Stomach (tissue), 9 donors: Measurements from ENCODE around the gene CYSTM1. TPM values are rescaled to one million over a fixed set of nuclear protein-coding genes. Genes with fewer than 3 reads are reported as not detected.

Source experiments
- DNase-seq, 2 donors: peaks; one replicate each; pipeline versions ENCODE4 v3.0.0 to v3.0.0-alpha.2; 2013 to 2019
- H3K27ac ChIP-seq, 5 donors: fragments of 200-600 bp in 4 of 5; sonication (generic) in 4 of 5; one replicate each; pipeline ENCODE4 v1.5.1; 2013 to 2019; ENCODE audit warnings: mild to moderate bottlenecking in 1 of 5, moderate library complexity in 1 of 5
- H3K27me3 ChIP-seq, 3 donors: fragments of 200-600 bp; sonication (generic); one replicate each; pipeline ENCODE4 v1.5.1; 2017 to 2019; ENCODE audit warnings: mixed run types in 1 of 3
- H3K36me3 ChIP-seq, 4 donors: fragments of 200-600 bp; sonication (generic); 1 replicate in 3 of 4; 2 replicates in 1 of 4; pipeline ENCODE4 v1.5.1; 2016 to 2019
- H3K4me1 ChIP-seq, 4 donors: fragments of 200-600 bp; sonication (generic); one replicate each; pipeline ENCODE4 v1.5.1; 2016 to 2019
- H3K4me3 ChIP-seq, 4 donors: fragments of 200-600 bp; sonication (generic) in 3 of 4; one replicate each; pipeline ENCODE4 v1.5.1; 2016 to 2019; ENCODE audit warnings: mild to moderate bottlenecking in 1 of 4
- H3K9me3 ChIP-seq, 4 donors: fragments of 200-600 bp; sonication (generic); one replicate each; pipeline ENCODE4 v1.5.1; 2016 to 2019
- CTCF ChIP-seq, 7 experiments: fragments of 450-650 bp in 4 of 7; fragments of 200-600 bp in 3 of 7; sonication (generic) in 3 of 7; IDR thresholded peaks; one replicate each; pipeline ENCODE4 v1.5.1; 2016 to 2019; ENCODE audit warnings: antibody characterized with exemption in 7 of 7, control low read depth in 2 of 7, mild to moderate bottlenecking in 1 of 7
- EP300 ChIP-seq: sonication (generic); formaldehyde crosslinking; IDR thresholded peaks from one replicate; pipeline ENCODE4 v1.6.1; 2017; ENCODE audit warnings: antibody characterized with exemption
- POLR2A ChIP-seq, 4 donors: fragments of 450-650 bp; IDR thresholded peaks; one replicate each; pipeline ENCODE4 v1.6.1; 2016; ENCODE audit warnings: antibody characterized with exemption in 4 of 4, control low read depth in 2 of 4, mild to moderate bottlenecking in 1 of 4, moderate library complexity in 1 of 4
- POLR2AphosphoS5 ChIP-seq, 3 donors: sonication (generic); formaldehyde crosslinking; IDR thresholded peaks; one replicate each; pipeline ENCODE4 v1.6.1; 2016; ENCODE audit warnings: antibody characterized with exemption in 3 of 3
- WGBS, 5 donors: extraction: QIAGEN DNeasy Blood & Tissue Kit in 3 of 5; methylation state at CpG; one replicate each; pipeline versions ENCODE4 v1.1.5 to v1.1.7; 2013 to 2018; 5-methylcytosine and 5-hydroxymethylcytosine counted together
- intact Hi-C: fragments of 100-400 bp; cut with DNase I; formaldehyde crosslinking; loops from one replicate; pipeline ENCODE4 v1.15.1; 2023; ENCODE audit warnings: low total_unique reads
- polyA plus RNA-seq, 3 donors: library from polyadenylated mRNA; stranded (reverse); fragments of 200-250 nt; gene quantifications; one replicate each; pipeline ENCODE4 v1.2.3, GENCODE V29; 2013
- total RNA-seq, 5 donors: library from RNA; depleted of rRNA; stranded (reverse); fragments of >200 nt; gene quantifications; one replicate each; pipeline versions ENCODE4 v1.1.0 to v1.2.3, GENCODE V29; 2014 to 2016
- donor health status: healthy with polysubstance abuse.
- donor health status: Bipolar disorder and iron deficiency.
- donor health status: healthy.

Gene CYSTM1
- total and polyA plus RNA-seq, 8 donors, result 23.2 to 3,028 (median 321) TPM

DNA sequence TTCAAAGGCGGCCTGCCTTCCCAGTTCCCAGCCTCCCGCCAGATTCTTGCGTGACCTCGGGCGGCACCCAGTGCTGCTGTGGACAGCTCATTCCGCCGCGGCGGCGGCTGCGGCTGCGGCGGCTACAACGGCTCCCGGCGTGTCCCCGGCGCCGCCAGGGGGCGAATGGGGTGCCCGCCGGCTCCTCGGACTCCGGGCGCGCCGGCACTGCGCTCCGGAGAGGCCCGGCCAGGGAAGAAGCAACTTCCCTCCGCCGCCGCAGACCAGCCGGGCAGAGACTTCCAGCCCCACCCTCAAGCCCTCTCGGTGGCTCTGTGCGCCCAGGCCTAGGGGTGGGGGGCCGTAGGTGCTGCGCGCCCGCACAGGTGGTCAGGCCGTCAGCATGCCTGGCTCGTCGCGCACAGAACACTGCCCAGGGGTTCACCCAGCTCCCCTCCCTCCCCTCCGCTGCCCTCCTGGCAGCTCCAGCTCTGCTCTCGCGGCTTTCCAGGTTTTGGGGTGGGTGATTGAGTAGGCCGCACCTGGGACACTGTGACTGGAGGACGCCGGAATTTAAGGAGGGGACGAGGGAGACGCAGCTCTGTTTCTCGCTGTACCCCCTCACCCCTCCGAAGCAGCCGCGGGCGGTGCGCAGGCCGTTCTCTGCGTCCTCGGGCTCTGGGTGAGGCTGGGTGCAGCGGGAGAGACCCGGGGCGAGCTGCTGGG is 29.0 kb upstream of the CYSTM1 start:
- H3K27me3 ChIP-seq, result peaks cover 0 to 8% (median 4%) of the 10 kb centered on the region in 3 donors
- WGBS, 5 donors, result 9 to 15% (median 12%) methylated on average over 39 to 64 of the region's 64 CpGs
- H3K4me3 ChIP-seq, result peak overlapping the region; percentile 36 to 56 (median 48)
- H3K36me3 ChIP-seq, result no peaks in the 10 kb centered on the region
- peak; percentile 84 to 93 for DNase-seq
- intact Hi-C loops, result loop anchor here (5.0 kb wide), 1 partner anchor 39 kb away; no protein-coding TSS in a partner anchor
- no peak for TF ChIP-seq POLR2A (IDR thresholded peaks at IDR 0.05)
- TF ChIP-seq POLR2AphosphoS5 (IDR thresholded peaks at IDR 0.05), result peak; percentile 14 to 46 (median 37)
- TF ChIP-seq CTCF (IDR thresholded peaks at IDR 0.05), result peak in 5 of 7 experiments; percentile 26 to 88 (median 77)
- TF ChIP-seq EP300, result no peak
- peaks cover 25 to 60% (median 43%) of the 10 kb centered on the region in 4 donors for H3K4me1 ChIP-seq
- peak overlapping the region in 2 of 5 donors; percentile 14 to 59 for H3K27ac ChIP-seq
- no peaks in the 10 kb centered on the region for H3K9me3 ChIP-seq

GRCh38 chr5:140146523-140146842 is 28.5 kb upstream of the CYSTM1 start:
- intact Hi-C loops, result loop anchor here (5.0 kb wide), 1 partner anchor 39 kb away; no protein-coding TSS in a partner anchor
- peak overlapping the region; percentile 36 to 56 (median 48) for H3K4me3 ChIP-seq
- no peaks in the 10 kb centered on the region for H3K36me3 ChIP-seq
- WGBS, 5 donors, result 56 to 83% (median 75%) methylated on average over 13 to 14 of the region's 14 CpGs
- peak overlapping the region in 1 of 5 donors; percentile 59 for H3K27ac ChIP-seq
- DNase-seq, result no peak
- H3K4me1 ChIP-seq, result peaks cover 22 to 55% (median 40%) of the 10 kb centered on the region in 4 donors
- TF ChIP-seq EP300 (no peak), CTCF (IDR thresholded peaks at IDR 0.05) (no peak), POLR2AphosphoS5 (IDR thresholded peaks at IDR 0.05) (no peak), POLR2A (IDR thresholded peaks at IDR 0.05) (no peak)
- H3K27me3 ChIP-seq, result peaks cover 0 to 8% (median 4%) of the 10 kb centered on the region in 3 donors
- H3K9me3 ChIP-seq, result no peaks in the 10 kb centered on the region

- peaks cover 0 to 8% (median 4%) of the 10 kb centered on the region in 3 donors for H3K27me3 ChIP-seq
- no peaks in the 10 kb centered on the region for H3K9me3 ChIP-seq
- H3K4me3 ChIP-seq, result no peak overlapping the region
- no peak overlapping the region for H3K27ac ChIP-seq
- H3K36me3 ChIP-seq, result no peaks in the 10 kb centered on the region
- intact Hi-C loops, result loop anchor here (5.0 kb wide), 1 partner anchor 40 kb away; no protein-coding TSS in a partner anchor
- TF ChIP-seq EP300, result no peak
- TF ChIP-seq CTCF (IDR thresholded peaks at IDR 0.05), result no peak
- DNase-seq, result no peak
- H3K4me1 ChIP-seq, result peaks cover 29 to 53% (median 42%) of the 10 kb centered on the region in 4 donors
- 75 to 100% (median 83%) methylated on average over 1 of the region's 1 CpG for WGBS, 5 donors
Measured at GRCh38 chr5:140147460-140147859, 27.5 kb upstream of the CYSTM1 start.

DNA sequence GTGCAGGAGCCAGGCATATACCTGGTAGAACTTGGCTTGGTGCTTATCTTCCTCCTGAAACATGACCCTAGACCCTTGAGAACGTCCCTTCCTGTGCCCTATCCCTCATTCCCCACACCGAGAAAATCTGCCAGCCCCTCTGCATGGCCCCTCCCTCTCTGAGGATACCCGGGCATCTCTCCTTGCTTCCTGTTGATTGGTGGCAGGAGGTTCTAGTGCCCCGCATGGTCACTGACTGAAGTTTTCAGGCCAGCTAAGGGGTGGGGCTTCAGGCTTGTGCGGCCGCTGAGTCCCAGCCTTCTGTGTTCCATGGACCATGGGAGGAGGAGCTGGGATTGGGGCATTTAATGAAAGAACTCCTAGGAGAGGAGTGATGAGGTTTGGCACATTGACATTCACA is 26.5 kb upstream of the CYSTM1 start:
- Histone ChIP-seq H3K9me3 (no peaks in the 10 kb centered on the region), H3K4me1 (peaks cover 30 to 53% (median 42%) of the 10 kb centered on the region in 4 donors), H3K27ac (no peak overlapping the region), H3K36me3 (no peaks in the 10 kb centered on the region), H3K27me3 (peaks cover 0 to 8% (median 4%) of the 10 kb centered on the region in 3 donors), H3K4me3 (no peak overlapping the region)
- no peak for TF ChIP-seq POLR2AphosphoS5 (IDR thresholded peaks at IDR 0.05)
- TF ChIP-seq CTCF (IDR thresholded peaks at IDR 0.05), result no peak
- no peak for TF ChIP-seq POLR2A (IDR thresholded peaks at IDR 0.05)
- TF ChIP-seq EP300, result no peak
- intact Hi-C loops, result loop anchor here (5.0 kb wide), 1 partner anchor 41 kb away; no protein-coding TSS in a partner anchor
- peak in 1 of 2 donors; percentile 62 for DNase-seq
- 25 to 40% (median 29%) methylated on average over 6 of the region's 6 CpGs for WGBS, 5 donors
